ENCODE data around the gene GSTM5.

The GSTM5 gene

DNA sequence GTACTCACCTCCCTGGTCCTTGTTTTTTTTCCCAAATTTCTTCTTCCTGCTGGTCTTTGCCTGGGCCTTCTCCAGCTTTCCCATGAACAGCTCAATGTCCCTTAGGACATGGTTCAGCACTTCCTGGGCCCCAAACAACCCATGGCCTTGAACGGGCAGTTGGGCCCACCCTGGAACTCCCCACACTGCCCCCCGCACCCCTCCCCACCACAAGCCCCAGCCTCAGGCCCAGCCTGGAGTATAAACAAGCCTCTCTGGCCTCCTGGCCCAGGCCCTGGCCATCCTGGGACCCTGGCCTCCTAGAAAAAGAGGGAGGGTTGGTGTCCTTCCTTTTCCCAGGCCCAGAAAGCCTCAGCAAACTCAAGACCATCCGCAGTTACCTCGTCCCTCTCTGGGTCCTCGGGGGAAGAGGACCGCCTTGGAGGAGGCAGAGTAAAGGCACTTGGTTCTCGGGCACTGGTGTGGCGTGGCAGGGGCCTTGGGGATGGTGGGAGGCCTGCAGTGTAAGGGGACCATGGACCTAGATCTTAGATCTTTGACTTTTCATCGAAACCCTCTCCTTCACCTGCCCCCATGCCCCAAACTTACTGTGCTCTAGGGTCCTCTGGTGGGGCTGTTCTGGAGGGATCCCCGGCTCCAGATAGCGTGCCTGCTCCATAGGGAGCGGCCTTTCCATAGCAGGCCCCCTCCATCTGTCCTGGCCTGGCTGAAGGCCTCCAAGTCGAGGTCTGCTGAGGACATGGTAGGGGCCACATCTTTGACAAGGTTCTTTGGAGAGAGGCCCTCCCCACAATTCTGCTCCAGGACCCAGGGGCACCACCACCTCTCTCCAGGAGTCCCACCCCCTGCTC is 46.1 kb downstream of the GSTM5 start:
- no peak for TF ChIP-seq CTCF (IDR thresholded peaks at IDR 0.05; ENCODE audit: low read depth, low read length)
- no peak overlapping the region for H3K4me3 ChIP-seq (ENCODE audit: low read depth, low read length)

- no peak for TF ChIP-seq CTCF (IDR thresholded peaks at IDR 0.05; ENCODE audit: low read depth, low read length)
- no peak overlapping the region for H3K4me3 ChIP-seq (ENCODE audit: low read depth, low read length)
Observed at GRCh38 chr1:109759513-109760334, 47.7 kb downstream of the GSTM5 start.

DNA sequence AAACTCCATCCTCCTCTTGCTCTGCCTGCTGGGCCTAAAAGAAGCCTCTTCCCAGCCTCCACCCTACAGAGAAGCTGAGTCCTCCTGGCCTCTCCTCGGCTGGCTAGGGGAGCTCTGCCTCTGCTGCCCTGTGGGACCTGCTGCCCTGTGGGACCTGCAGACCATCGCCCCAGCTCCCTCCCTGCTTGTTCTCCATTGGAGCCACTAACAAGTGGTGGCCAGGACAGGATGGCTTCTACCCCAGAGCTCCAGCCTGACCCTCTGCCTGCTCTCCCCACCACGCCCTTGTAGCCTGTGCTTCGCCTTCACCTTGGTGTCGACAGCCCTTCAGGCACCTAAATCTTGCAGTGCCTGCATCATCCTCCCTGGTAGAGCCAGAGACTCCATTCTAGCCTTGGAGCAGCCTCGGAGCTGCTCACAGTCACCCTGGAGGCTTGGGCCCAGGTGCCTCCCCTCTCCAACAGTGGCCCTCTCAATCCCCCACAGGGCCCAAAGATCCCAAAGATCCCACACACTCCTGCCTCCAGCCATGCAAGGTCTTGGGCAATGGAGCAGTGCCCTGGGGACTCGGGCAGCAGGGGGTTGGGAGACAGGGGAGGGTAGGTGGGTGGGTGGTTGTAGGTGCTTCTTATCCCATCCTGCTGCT is 48.7 kb downstream of the GSTM5 start:
- H3K4me3 ChIP-seq (ENCODE audit: low read depth, low read length): no peak overlapping the region
- TF ChIP-seq CTCF (IDR thresholded peaks at IDR 0.05; ENCODE audit: low read depth, low read length): no peak

GRCh38 chr1:109761227-109762038 is 49.4 kb downstream of the GSTM5 start:
- H3K4me3 ChIP-seq (ENCODE audit: low read depth, low read length): no peak overlapping the region
- TF ChIP-seq CTCF (IDR thresholded peaks at IDR 0.05; ENCODE audit: low read depth, low read length): no peak

GRCh38 chr1:109762039-109762585 is 50.1 kb downstream of the GSTM5 start:
- no peak overlapping the region for H3K4me3 ChIP-seq (ENCODE audit: low read depth, low read length)
- TF ChIP-seq CTCF (IDR thresholded peaks at IDR 0.05; ENCODE audit: low read depth, low read length): no peak

DNA sequence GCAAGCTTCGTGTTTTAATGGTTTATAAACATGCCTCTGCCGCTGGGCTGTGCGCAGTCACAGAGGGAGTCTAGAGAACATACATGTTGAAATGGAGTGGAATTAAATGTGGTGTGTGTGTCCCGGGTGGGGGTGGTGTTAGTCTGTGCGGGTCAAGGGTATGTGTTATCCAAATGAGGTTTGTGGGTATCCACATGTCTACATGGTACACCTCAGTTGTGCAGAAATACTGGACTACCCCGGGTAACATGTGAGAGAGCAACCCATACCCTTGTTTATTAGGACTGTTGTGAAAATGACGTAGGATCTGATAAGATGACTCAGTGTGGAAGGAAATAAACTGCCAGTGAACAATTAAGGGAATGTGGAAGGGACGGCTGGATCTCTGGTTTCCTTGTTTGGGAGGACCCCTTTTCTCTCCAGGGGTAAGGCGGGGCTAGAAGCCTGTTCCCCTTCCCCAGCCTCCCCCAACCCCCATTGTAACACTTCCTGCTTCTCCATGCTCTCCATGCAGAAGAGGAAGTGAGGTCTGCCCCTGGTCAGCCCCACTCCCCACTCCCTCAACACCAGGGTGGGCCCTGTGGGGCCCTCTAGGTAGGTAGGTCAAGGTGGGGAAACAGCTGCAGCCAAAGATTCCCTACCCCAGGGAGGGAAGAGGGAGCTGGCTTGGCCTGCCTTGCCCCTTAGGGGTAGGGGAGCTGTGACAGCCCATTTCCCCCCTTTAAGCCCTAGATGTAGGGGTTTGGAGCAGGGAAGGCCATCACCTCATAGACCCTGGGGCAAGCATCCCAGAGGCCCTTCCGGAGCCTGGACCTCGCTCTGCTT is 51.0 kb downstream of the GSTM5 start:
- H3K4me3 ChIP-seq (ENCODE audit: low read depth, low read length): no peak overlapping the region

More for the DNA sequence above, 51.0 kb downstream of the GSTM5 start:
- TF ChIP-seq CTCF (IDR thresholded peaks at IDR 0.05; ENCODE audit: low read depth, low read length): no peak
